Placental pericyte (primary cell): ENCODE measurements around the gene MLEC. TPM values are rescaled to one million over a fixed set of nuclear protein-coding genes. Genes with fewer than 3 reads are reported as not detected.

Experiments used
- total RNA-seq: library from RNA; depleted of rRNA; stranded (reverse); fragments of >200 nt; gene quantifications from 2 replicates; pipeline ENCODE4 v1.2.3, GENCODE V29; 2012

The MLEC gene, protein sequence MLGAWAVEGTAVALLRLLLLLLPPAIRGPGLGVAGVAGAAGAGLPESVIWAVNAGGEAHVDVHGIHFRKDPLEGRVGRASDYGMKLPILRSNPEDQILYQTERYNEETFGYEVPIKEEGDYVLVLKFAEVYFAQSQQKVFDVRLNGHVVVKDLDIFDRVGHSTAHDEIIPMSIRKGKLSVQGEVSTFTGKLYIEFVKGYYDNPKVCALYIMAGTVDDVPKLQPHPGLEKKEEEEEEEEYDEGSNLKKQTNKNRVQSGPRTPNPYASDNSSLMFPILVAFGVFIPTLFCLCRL
- total RNA-seq, result 121 and 143 TPM in 2 replicates

DNA sequence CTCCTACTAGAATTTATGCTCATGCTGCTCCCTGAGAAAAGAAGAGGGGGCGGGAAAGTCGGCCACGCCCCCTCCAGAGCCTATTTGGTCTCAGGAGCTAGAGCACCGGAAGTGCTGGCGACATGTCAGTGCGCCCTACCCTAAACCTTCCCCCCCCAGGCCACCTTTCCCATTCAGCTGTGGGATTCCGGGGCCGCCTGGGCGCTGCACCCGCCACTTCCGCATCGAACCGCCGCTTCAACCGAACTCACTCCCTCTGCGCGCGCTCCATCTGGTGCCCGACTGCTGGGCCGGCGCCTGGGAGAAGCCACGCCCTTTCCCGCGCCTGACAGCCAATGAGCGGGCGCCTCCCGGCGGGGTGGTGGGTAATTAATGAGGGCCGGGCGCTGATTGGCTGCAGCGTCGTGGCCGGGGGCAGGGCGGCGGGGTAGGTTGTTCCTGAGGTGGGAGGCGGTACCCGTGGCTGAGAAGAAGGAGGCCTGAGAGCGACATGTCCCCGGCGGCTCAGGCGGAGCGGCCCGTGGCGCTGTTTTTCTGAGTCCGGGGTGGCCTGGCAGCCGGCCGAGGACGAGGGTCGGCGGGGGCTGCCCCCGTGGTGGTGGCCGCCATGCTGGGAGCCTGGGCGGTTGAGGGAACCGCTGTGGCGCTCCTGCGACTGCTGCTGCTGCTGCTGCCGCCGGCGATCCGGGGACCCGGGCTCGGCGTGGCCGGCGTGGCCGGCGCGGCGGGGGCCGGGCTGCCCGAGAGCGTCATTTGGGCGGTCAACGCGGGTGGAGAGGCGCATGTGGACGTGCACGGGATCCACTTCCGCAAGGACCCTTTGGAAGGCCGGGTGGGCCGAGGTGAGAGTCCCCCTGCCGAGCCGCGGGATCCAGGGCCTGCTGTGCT is at the start of gene MLEC:
Gene MLEC, plus strand, starts transcription at position 460 of the 888 bp plus-strand sequence. Its CDS starts 148 bp downstream, at position 608.

DNA sequence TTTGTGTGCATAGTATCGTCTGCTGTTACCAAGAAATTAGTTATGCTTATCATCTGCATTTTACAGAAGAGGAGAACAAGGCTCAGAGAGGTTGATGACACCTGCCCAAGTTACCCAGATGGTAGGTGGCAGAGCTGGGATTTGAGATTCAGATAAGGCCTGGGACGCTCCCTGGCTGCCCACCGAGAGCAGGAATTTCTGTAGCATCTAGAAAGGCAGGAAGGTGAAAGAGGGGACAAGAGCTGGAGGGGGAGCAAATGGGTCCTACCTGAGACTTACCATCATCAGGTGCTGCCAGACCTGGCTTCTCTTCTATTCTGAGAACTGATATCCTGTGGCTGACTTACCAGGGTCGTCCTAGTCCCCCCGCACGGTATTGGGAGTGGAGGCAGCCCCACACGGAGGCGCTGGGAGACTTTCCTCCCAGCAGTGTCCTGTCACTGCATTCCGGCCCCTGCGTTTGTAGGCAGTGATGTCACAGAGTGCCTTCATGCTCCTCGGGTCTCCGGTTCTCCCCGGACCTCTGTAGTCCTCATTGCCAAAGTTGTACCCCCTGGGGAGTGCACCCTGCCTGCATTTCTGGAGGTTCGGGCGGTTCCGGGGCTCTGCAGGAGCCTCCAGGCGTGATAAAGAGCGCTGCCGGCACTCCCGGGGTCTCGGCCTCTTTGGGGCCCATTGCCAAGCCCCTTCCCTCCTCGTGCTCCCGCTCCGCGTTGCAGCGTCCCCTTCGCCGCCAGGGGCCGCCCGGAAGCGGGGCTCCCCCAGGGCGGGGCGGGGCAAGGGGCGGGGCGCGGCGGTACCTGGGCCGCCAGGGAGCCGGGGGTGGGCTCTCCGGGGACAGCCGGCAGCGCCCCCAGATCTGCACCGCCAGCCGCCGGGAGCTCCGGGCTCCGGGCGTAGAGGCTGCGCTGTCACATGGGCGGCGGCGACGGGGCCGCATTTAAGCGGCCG is 46.9 kb upstream of the MLEC start, which contains the start of gene CABP1:
Gene CABP1, plus strand, starts transcription at position 856 of the 951 bp plus-strand sequence. Its CDS starts 60 bp downstream, at position 916.

DNA sequence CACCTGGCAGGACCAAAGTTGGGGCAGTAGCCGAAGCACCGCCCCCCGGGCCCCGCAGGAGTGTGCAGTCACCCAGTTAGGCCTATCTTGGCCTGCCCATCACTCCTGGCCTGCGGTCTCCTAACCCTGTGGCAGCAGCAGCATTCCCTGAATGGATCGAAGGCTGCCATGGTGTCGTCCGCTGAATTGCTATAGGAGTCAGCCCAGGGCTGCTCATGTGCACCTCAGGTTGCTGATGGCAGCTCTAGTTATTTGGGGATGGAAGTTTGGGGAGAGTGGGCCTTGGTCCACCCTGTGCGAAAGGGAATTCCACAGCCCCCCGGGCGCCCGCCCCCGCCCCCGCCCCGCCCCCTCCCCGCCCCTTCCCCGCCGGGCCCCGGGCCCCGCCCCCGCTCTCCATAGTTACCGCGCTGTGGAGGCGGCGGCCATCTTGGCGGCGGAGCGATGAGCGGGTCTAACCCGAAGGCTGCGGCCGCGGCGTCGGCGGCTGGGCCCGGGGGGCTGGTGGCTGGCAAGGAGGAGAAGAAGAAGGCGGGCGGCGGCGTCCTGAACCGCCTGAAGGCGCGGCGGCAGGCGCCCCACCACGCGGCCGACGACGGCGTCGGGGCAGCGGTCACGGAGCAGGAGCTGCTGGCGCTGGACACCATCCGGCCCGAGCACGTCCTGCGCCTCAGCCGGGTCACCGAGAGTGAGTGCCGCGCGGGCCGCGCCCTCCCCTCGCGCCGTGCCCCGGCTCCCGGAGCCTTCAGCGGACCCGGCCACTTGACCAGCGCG is 23.3 kb downstream of the MLEC start, which contains the start of gene UNC119B:
Gene UNC119B, plus strand, starts transcription at position 428 of the 774 bp plus-strand sequence. Its CDS starts 17 bp downstream, at position 445.

DNA sequence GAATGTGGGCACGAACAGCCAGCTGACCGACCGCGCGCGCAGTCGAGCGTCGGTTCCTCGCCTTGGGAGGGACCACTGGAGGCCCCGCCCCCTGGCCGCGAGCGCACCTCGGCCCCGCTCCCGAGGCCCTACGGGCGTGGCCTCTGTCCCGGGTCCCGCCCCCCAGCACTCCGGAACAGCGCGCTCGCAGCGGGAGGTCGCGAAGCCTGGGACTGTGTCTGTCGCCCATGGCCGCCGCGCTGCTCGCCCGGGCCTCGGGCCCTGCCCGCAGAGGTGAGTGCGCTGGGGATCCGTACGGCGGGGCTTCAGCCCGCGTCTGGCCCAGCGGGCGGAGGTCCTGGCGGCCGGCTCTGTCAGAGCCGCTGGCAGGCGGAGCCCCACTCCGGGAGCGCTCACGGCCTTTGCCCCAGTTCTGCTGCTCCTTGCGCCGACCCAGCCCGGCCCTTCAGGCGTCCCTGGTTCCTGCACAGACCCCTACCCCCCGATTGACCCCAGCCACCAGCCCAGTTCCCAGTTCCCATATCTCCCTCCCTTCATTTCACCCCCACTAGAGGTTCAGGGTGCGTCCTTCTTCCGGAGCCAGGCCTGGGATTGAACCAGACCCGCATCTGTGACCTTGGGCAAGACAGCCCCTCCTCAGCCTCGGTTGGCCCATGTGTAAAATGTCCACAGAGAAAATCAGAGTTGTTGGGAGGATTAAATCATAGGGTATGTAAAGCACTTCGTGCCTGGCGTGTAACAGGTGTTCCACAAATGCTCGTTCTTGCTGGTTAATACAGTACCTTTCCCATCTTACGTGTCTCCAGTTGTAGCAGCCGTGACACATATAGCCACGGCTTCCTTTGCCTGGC is 38.9 kb downstream of the MLEC start, which contains the start of gene ACADS:
Gene ACADS, plus strand, starts transcription at position 168 of the 851 bp plus-strand sequence. Its CDS starts 60 bp downstream, at position 228.

Other genes with a start within 250 kb of the MLEC start
- 260 and 322 TPM in 2 replicates for gene COX6A1, start 249.0 kb upstream of the MLEC start, total RNA-seq
- 16.2 and 27.6 TPM in 2 replicates for gene TRIAP1, start 240.8 kb upstream of the MLEC start, total RNA-seq
- 13.3 and 16.9 TPM in 2 replicates for gene GATC, start 240.7 kb upstream of the MLEC start, total RNA-seq
- 132 and 154 TPM in 2 replicates for gene SRSF9, start 217.4 kb upstream of the MLEC start, total RNA-seq
- gene DYNLL1, start 191.0 kb upstream of the MLEC start, total RNA-seq, result 228 and 256 TPM in 2 replicates
- 16.5 and 21.9 TPM in 2 replicates for gene COQ5, start 158.0 kb upstream of the MLEC start, total RNA-seq
- 114 and 200 TPM in 2 replicates for gene RNF10, start 152.8 kb upstream of the MLEC start, total RNA-seq
- gene POP5, start 105.7 kb upstream of the MLEC start, total RNA-seq, result 9.8 and 38.4 TPM in 2 replicates
- gene CABP1, start 46.5 kb upstream of the MLEC start, total RNA-seq, result not detected in 2 replicates
- 15.8 and 22.0 TPM in 2 replicates for gene UNC119B, start 23.3 kb downstream of the MLEC start, total RNA-seq
- 7.2 and 9.4 TPM in 2 replicates for gene ACADS, start 38.7 kb downstream of the MLEC start, total RNA-seq
- gene SPPL3, start 217.2 kb downstream of the MLEC start, total RNA-seq, result 10.5 and 12.0 TPM in 2 replicates